H9 (cell line): Measurements from ENCODE around the gene ZNF8. TPM values are rescaled to one million over a fixed set of nuclear protein-coding genes. Genes with fewer than 3 reads are reported as not detected.
A peak's percentile ranks its signal among the peaks of the same experiment; 100 is the strongest.

Experiments
- DNase-seq: peaks from one replicate; pipeline ENCODE4 v3.0.0-alpha.2; 2017
- H2AFZ ChIP-seq: one replicate; pipeline ENCODE4 v1.6.1; 2013; ENCODE audit warnings: mild to moderate bottlenecking, low read length, control low read depth, moderate library complexity
- H2AK5ac ChIP-seq: 2 replicates; pipeline ENCODE4 v1.6.1; 2013; ENCODE audit warnings: low read length, control low read depth, mixed read lengths; ENCODE audit not compliant: insufficient read length
- H2BK120ac ChIP-seq: one replicate; pipeline ENCODE4 v1.6.1; 2013; ENCODE audit warnings: low read depth, mild to moderate bottlenecking, low read length, control low read depth, inconsistent platforms; ENCODE audit not compliant: poor library complexity, severe bottlenecking
- H2BK12ac ChIP-seq: 2 replicates; pipeline ENCODE4 v1.6.1; 2013; ENCODE audit warnings: low read length, control low read depth, mixed read lengths, low read depth; ENCODE audit not compliant: insufficient read length
- H2BK15ac ChIP-seq: 2 replicates; pipeline ENCODE4 v1.6.1; 2013; ENCODE audit warnings: low read depth, low read length, control low read depth
- H2BK20ac ChIP-seq: one replicate; pipeline ENCODE4 v1.6.1; 2013; ENCODE audit warnings: low read depth, mild to moderate bottlenecking, low read length, control low read depth, inconsistent platforms; ENCODE audit not compliant: poor library complexity, severe bottlenecking
- H2BK5ac ChIP-seq: 2 replicates; pipeline ENCODE4 v1.6.1; 2013; ENCODE audit warnings: low read length, control low read depth, mixed read lengths; ENCODE audit not compliant: insufficient read length
- H3K14ac ChIP-seq: 2 replicates; pipeline ENCODE4 v1.6.1; 2013; ENCODE audit warnings: low read length, control low read depth; ENCODE audit not compliant: insufficient read depth
- H3K18ac ChIP-seq: 2 replicates; pipeline ENCODE4 v1.6.1; 2013; ENCODE audit warnings: low read depth, mild to moderate bottlenecking, mixed read lengths, low read length, control low read depth; ENCODE audit not compliant: insufficient read length
- H3K23ac ChIP-seq: 2 replicates; pipeline ENCODE4 v1.6.1; 2013; ENCODE audit warnings: low read length, control low read depth, mixed read lengths, low read depth; ENCODE audit not compliant: insufficient read length
- H3K23me2 ChIP-seq: 2 replicates; pipeline ENCODE4 v1.6.1; 2013; ENCODE audit warnings: low read depth, mild to moderate bottlenecking, mixed read lengths, low read length, control low read depth; ENCODE audit not compliant: insufficient read length, poor library complexity, severe bottlenecking
- H3K27ac ChIP-seq: 2 replicates; pipeline ENCODE4 v1.5.1; 2013; ENCODE audit warnings: low read length, control low read depth, mixed read lengths, low read depth; ENCODE audit not compliant: insufficient read length
- H3K27me3 ChIP-seq: 2 replicates; pipeline ENCODE4 v1.6.1; 2013; ENCODE audit warnings: low read length, control low read depth, inconsistent platforms; ENCODE audit not compliant: insufficient read depth
- H3K4ac ChIP-seq: 2 replicates; pipeline ENCODE4 v1.6.1; 2013; ENCODE audit warnings: low read depth, mild to moderate bottlenecking, control low read depth, inconsistent platforms, low read length, moderate library complexity
- H3K4me1 ChIP-seq: 2 replicates; pipeline ENCODE4 v1.6.1; 2013; ENCODE audit warnings: low read length, control low read depth, inconsistent platforms; ENCODE audit not compliant: insufficient read depth
- H3K4me2 ChIP-seq: 2 replicates; pipeline ENCODE4 v1.6.1; 2013; ENCODE audit warnings: low read length, control low read depth, mixed read lengths; ENCODE audit not compliant: insufficient read length, insufficient read depth
- H3K56ac ChIP-seq: 2 replicates; pipeline ENCODE4 v1.6.1; 2013; ENCODE audit warnings: low read depth, mild to moderate bottlenecking, mixed read lengths, low read length, control low read depth; ENCODE audit not compliant: insufficient read length
- H3K79me1 ChIP-seq: 2 replicates; pipeline ENCODE4 v1.6.1; 2013; ENCODE audit warnings: low read depth, mild to moderate bottlenecking, moderate library complexity, low read length, control low read depth, inconsistent platforms; ENCODE audit not compliant: insufficient read depth, poor library complexity, severe bottlenecking
- H3K79me2 ChIP-seq: 2 replicates; pipeline ENCODE4 v1.6.1; 2013; ENCODE audit warnings: low read length, control low read depth, inconsistent platforms; ENCODE audit not compliant: insufficient read depth
- H3K9ac ChIP-seq: 2 replicates; pipeline ENCODE4 v1.6.1; 2013; ENCODE audit warnings: low read length, control low read depth, mixed read lengths; ENCODE audit not compliant: insufficient read length; ENCODE audit errors: extremely low read depth
- H3K9me3 ChIP-seq: one replicate; pipeline ENCODE4 v1.6.1; 2013; ENCODE audit warnings: low read depth, low read length, inconsistent platforms; ENCODE audit not compliant: control insufficient read depth
- H3T11ph ChIP-seq: one replicate; pipeline ENCODE4 v1.6.1; 2013; ENCODE audit warnings: mild to moderate bottlenecking, low read length, control low read depth, inconsistent platforms
- H4K20me1 ChIP-seq: one replicate; pipeline ENCODE4 v1.6.1; 2013; ENCODE audit not compliant: control insufficient read depth, insufficient read length, insufficient read depth
- H4K5ac ChIP-seq: 2 replicates; pipeline ENCODE4 v1.6.1; 2013; ENCODE audit warnings: low read depth, mild to moderate bottlenecking, mixed read lengths, low read length, control low read depth; ENCODE audit not compliant: insufficient read length
- H4K8ac ChIP-seq: replicated peaks from 2 replicates; pipeline ENCODE4 v1.6.1; 2013; ENCODE audit warnings: low read length, control low read depth, mixed read lengths, low read depth; ENCODE audit not compliant: insufficient read length
- H4K91ac ChIP-seq: 2 replicates; pipeline ENCODE4 v1.6.1; 2013; ENCODE audit warnings: low read depth, mild to moderate bottlenecking, moderate library complexity, mixed read lengths, low read length, control low read depth; ENCODE audit not compliant: insufficient read length
- H3K27ac Mint-ChIP-seq, 3 experiments: 2 replicates in 2 of 3; 3 replicates in 1 of 3; pipeline ENCODE4 v1.8.0; 2020 to 2021; ENCODE audit warnings: mixed read lengths in 3 of 3, mild to moderate bottlenecking in 1 of 3, moderate library complexity in 1 of 3
- H3K27me3 Mint-ChIP-seq: 2 replicates; pipeline ENCODE4 v1.8.0; 2021; ENCODE audit warnings: low read depth, mild to moderate bottlenecking, moderate library complexity, mixed read lengths
- H3K36me3 Mint-ChIP-seq, 3 experiments: 2 replicates in 2 of 3; 3 replicates in 1 of 3; pipeline ENCODE4 v1.8.0; 2020 to 2021; ENCODE audit warnings: low read depth in 3 of 3, mixed read lengths in 3 of 3; ENCODE audit not compliant: insufficient read depth in 1 of 3
- H3K4me1 Mint-ChIP-seq, 2 experiments: 2 replicates each; pipeline ENCODE4 v1.8.0; 2020; ENCODE audit warnings: mixed read lengths in 2 of 2
- H3K4me3 Mint-ChIP-seq, 2 experiments: 2 replicates in 1 of 2; 3 replicates in 1 of 2; pipeline ENCODE4 v1.8.0; 2020 to 2021; ENCODE audit warnings: mild to moderate bottlenecking in 2 of 2, mixed read lengths in 2 of 2, moderate library complexity in 1 of 2
- H3K9me3 Mint-ChIP-seq, 2 experiments: 2 replicates in 1 of 2; 3 replicates in 1 of 2; pipeline ENCODE4 v1.8.0; 2020; ENCODE audit warnings: mild to moderate bottlenecking in 2 of 2, mixed read lengths in 2 of 2, moderate library complexity in 1 of 2
- CTCF ChIP-seq: fragments of 200-600 bp; sonication (generic); conservative IDR thresholded peaks from 3 replicates; pipeline ENCODE4 v1.8.0; 2021; ENCODE audit warnings: antibody characterized with exemption, mild to moderate bottlenecking
- WGBS: extraction: QIAGEN DNeasy Blood & Tissue Kit; methylation state at CpG from one replicate; pipeline ENCODE4 v1.1.7; 2013; ENCODE audit warnings: missing lambda C conversion rate, low lambda C conversion rate, mixed read lengths; ENCODE audit not compliant: insufficient read length; ENCODE audit errors: extremely low coverage; 5-methylcytosine and 5-hydroxymethylcytosine counted together
- total RNA-seq: library from RNA; stranded (reverse); gene quantifications from 2 replicates; pipeline ENCODE4 v1.2.1, GENCODE V29; 2021

Gene ZNF8
- total RNA-seq, 1 experiment from 2014 or later = 17.3 TPM

- Histone ChIP-seq H2BK5ac (no peak overlapping the region), H2BK15ac (no peak overlapping the region), H2BK20ac (no peak overlapping the region), H4K5ac (no peak overlapping the region), H3K23ac (no peak overlapping the region), H2AFZ (no peak overlapping the region), H2BK120ac (no peak overlapping the region), H3K27me3 (no peaks in the 10 kb centered on the region), H3K18ac (no peak overlapping the region), H4K20me1 (no peaks in the 10 kb centered on the region), H3K9me3 (no peaks in the 10 kb centered on the region), H3K79me1 (no peaks in the 10 kb centered on the region), H3T11ph (no peak overlapping the region), H4K91ac (no peak overlapping the region), H3K4me1 (no peaks in the 10 kb centered on the region), H3K9ac (no peak overlapping the region), H2AK5ac (no peak overlapping the region), H3K4ac (no peak overlapping the region), H2BK12ac (no peak overlapping the region), H3K27ac (no peak overlapping the region), H3K79me2 (no peaks in the 10 kb centered on the region), H3K56ac (no peak overlapping the region), H3K14ac (no peak overlapping the region), H4K8ac (no peak overlapping the region), H3K4me2 (no peak overlapping the region), H3K23me2 (peaks cover 6% of the 10 kb centered on the region)
- Mint-ChIP-seq H3K27ac (peak overlapping the region in 1 of 3 experiments; percentile 17; a peak in 1 of 7 replicates), H3K36me3 (peaks cover 0 to 6% (median 2%) of the 10 kb centered on the region in 3 experiments; a peak in 4 of 7 replicates), H3K4me3 (no peak overlapping the region; a peak in 1 of 5 replicates), H3K9me3 (no peaks in the 10 kb centered on the region), H3K27me3 (peaks cover 8% of the 10 kb centered on the region), H3K4me1 (peaks cover 0 to 6% of the 10 kb centered on the region in 2 experiments; a peak in 2 of 4 replicates)
- DNase-seq = no peak
- no peak for TF ChIP-seq CTCF
- no CpG with 5 or more reads among the region's 8 CpGs for WGBS
Observed at GRCh38 chr19:58349590-58349989, 70.8 kb downstream of the ZNF8 start.
